Peyer's patch (tissue), 4 donors: ENCODE results near the gene TEDC1. TPM values are rescaled to one million over a fixed set of nuclear protein-coding genes. Genes with fewer than 3 reads are reported as not detected.

Experiments used
- DNase-seq, 3 donors: peaks; one replicate each; pipeline ENCODE4 v3.0.0-alpha.2; 2017 to 2019
- H3K27ac ChIP-seq, 4 donors: fragments of 200-600 bp; sonication (generic); one replicate each; pipeline ENCODE4 v1.5.1; 2016 to 2019
- H3K27me3 ChIP-seq, 2 donors: fragments of 200-600 bp; sonication (generic); one replicate each; pipeline ENCODE4 v1.5.1; 2019
- H3K36me3 ChIP-seq, 3 donors: fragments of 200-600 bp; sonication (generic); one replicate each; pipeline ENCODE4 v1.5.1; 2016 to 2019
- H3K4me1 ChIP-seq, 4 donors: fragments of 200-600 bp; sonication (generic); one replicate each; pipeline ENCODE4 v1.5.1; 2016 to 2019
- H3K4me3 ChIP-seq, 4 donors: fragments of 200-600 bp; sonication (generic); 1 replicate in 3 of 4; 2 replicates in 1 of 4; pipeline ENCODE4 v1.5.1; 2016 to 2019; ENCODE audit warnings: mild to moderate bottlenecking in 1 of 4
- H3K9me3 ChIP-seq, 4 donors: fragments of 200-600 bp; sonication (generic); one replicate each; pipeline ENCODE4 v1.5.1; 2016 to 2019; ENCODE audit warnings: mild to moderate bottlenecking in 1 of 4
- POLR2A ChIP-seq, 2 donors: fragments of 450-650 bp; IDR thresholded peaks; one replicate each; pipeline ENCODE4 v1.5.1; 2017; ENCODE audit warnings: antibody characterized with exemption in 2 of 2, mild to moderate bottlenecking in 2 of 2, moderate library complexity in 2 of 2
- total RNA-seq, 4 donors: library from RNA; depleted of rRNA; stranded (reverse); fragments of >200 nt; gene quantifications; one replicate each; pipeline ENCODE4 v1.1.0, GENCODE V29; 2016
- TF ChIP-seq, protein P1 (sequence below), 6 experiments: fragments of 450-650 bp in 4 of 6; fragments of 200-600 bp in 2 of 6; sonication (generic) in 1 of 6; IDR thresholded peaks; one replicate each; pipeline ENCODE4 v1.5.1; 2017 to 2019; ENCODE audit warnings: antibody characterized with exemption in 6 of 6, mild to moderate bottlenecking in 3 of 6, moderate library complexity in 1 of 6

The TEDC1 gene
- total RNA-seq, 4 donors from 2014 or later = 7.0 to 42.1 (median 15.1) TPM

DNA sequence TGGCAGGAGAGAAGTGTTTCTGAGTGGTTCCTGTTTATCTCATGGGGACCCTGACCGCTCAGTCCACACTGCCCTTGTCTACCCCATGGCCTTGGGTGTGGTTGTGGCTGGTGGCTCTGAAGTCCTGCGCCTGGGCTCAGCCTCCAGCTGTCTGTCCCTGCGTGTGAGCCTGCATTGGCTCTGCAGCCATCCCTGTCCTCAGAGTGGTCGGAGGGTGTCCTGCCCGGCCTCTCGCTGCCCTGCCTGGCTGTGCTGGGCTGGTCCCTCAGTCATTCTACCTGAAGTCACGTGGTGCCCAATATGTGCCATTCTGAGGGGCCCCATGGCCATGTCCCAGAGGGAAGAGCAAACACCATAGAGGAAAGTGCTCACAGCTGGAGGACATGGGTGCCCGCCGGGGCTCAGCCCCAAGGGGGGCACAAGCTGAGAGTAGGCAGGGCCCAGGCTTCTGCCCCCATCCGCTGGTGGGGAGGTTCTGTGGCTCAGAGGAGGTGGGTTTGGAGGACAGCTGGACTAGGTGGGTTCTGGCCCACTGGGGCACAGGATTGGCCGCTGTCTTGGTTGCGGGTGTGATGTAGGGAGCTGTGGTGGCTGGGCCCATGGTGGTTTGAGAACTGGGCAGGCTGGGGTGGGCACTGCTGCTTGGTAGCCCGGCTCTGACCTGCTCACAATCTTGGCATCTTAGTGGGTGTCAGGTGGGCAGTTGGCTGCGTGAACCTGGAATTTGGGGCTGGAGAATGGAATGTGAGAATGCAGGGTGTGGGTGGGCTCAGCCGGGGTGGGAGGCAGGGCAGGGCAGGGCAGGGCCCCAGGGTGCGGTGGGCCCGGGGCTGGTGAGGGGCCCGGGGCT is 11.6 kb downstream of the TEDC1 start:
- Histone ChIP-seq H3K36me3 (peaks cover 0 to 8% (median 0%) of the 10 kb centered on the region in 3 donors), H3K27ac (no peak overlapping the region), H3K9me3 (no peaks in the 10 kb centered on the region), H3K27me3 (no peaks in the 10 kb centered on the region), H3K4me1 (no peaks in the 10 kb centered on the region), H3K4me3 (no peak overlapping the region)
- TF ChIP-seq, protein P1, sequence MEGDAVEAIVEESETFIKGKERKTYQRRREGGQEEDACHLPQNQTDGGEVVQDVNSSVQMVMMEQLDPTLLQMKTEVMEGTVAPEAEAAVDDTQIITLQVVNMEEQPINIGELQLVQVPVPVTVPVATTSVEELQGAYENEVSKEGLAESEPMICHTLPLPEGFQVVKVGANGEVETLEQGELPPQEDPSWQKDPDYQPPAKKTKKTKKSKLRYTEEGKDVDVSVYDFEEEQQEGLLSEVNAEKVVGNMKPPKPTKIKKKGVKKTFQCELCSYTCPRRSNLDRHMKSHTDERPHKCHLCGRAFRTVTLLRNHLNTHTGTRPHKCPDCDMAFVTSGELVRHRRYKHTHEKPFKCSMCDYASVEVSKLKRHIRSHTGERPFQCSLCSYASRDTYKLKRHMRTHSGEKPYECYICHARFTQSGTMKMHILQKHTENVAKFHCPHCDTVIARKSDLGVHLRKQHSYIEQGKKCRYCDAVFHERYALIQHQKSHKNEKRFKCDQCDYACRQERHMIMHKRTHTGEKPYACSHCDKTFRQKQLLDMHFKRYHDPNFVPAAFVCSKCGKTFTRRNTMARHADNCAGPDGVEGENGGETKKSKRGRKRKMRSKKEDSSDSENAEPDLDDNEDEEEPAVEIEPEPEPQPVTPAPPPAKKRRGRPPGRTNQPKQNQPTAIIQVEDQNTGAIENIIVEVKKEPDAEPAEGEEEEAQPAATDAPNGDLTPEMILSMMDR (IDR thresholded peaks at IDR 0.05) = no peak
- TF ChIP-seq POLR2A (IDR thresholded peaks at IDR 0.05) = no peak
- DNase-seq = no peak

GRCh38 chr14:105503296-105503640 is 12.2 kb downstream of the TEDC1 start:
- H3K27me3 ChIP-seq = no peaks in the 10 kb centered on the region
- no peak overlapping the region for H3K4me3 ChIP-seq
- no peak for DNase-seq
- TF ChIP-seq POLR2A (IDR thresholded peaks at IDR 0.05) = no peak
- TF ChIP-seq, protein P1 (IDR thresholded peaks at IDR 0.05) = no peak
- peaks cover 0 to 4% (median 0%) of the 10 kb centered on the region in 3 donors for H3K36me3 ChIP-seq
- H3K9me3 ChIP-seq = no peaks in the 10 kb centered on the region
- no peak overlapping the region for H3K27ac ChIP-seq
- no peaks in the 10 kb centered on the region for H3K4me1 ChIP-seq

DNA sequence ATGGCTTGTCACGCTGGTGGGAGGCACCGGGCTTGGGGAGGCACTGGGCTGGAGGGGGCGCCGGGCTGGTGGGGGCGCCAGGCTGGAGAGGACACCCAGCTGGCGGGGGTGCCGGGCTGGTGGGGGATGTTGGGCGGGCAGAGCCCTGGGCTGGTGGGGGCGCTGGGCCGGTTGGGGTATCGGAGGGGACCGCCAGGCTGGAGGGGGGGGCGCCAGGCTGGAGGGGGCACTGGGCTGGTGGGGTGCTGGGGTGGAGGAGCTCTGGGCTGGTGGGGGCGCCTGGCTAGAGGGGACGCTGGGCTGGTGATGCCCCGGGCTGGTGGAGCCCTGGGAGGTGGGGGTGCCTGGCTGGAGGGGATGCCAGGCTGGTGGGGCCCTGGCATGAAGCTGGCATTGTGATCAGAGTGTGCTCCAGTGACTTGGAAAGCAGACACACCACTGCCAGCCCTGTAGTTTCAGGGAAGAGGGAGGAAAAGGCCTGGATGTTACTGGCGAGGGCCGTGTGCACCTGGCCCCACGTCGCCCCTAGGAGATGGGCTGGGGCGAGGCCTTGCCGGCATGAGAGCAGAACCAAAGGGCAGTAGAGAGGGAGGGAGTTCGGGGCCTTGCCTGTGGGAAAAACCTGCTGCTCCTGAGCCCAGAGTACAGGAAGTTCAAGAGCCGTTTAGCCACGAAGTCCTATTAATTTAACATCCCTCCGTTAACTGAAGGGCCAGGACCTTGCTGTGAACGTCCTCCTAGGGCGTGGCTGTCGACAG is 13.1 kb downstream of the TEDC1 start:
- Histone ChIP-seq H3K9me3 (no peaks in the 10 kb centered on the region), H3K4me1 (no peaks in the 10 kb centered on the region), H3K27me3 (no peaks in the 10 kb centered on the region), H3K4me3 (no peak overlapping the region), H3K27ac (no peak overlapping the region), H3K36me3 (no peaks in the 10 kb centered on the region)
- no peak for DNase-seq
- TF ChIP-seq POLR2A (IDR thresholded peaks at IDR 0.05) = no peak
- TF ChIP-seq, protein P1 (IDR thresholded peaks at IDR 0.05) = no peak

- no peak for DNase-seq
- TF ChIP-seq POLR2A (IDR thresholded peaks at IDR 0.05) = no peak
- TF ChIP-seq, protein P1 (IDR thresholded peaks at IDR 0.05) = no peak
- Histone ChIP-seq H3K4me1 (no peaks in the 10 kb centered on the region), H3K27me3 (no peaks in the 10 kb centered on the region), H3K9me3 (no peaks in the 10 kb centered on the region), H3K36me3 (no peaks in the 10 kb centered on the region), H3K27ac (no peak overlapping the region), H3K4me3 (no peak overlapping the region)
Observed at GRCh38 chr14:105505101-105505500, 14.1 kb downstream of the TEDC1 start.

DNA sequence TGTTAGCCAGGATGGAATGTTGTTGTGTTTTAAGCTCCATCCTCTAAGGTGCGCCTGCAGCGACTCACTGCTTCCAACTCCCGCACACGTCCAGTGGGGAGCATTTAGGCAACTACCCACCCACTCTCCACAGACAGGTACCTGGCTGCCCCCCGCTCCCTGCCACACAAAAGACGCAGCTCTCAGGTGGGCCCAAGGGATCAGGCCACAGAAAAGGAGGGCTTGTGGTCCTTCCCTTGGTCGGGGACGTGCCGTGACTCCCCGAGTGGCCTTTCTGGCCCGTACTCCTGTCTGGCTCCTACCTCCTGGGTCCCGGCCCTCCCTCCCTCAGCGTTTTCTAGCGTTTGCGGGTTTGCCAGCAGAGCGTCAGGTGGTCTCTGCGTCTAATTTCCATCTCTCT is 16.2 kb downstream of the TEDC1 start:
- Histone ChIP-seq H3K27me3 (no peaks in the 10 kb centered on the region), H3K4me3 (no peak overlapping the region), H3K27ac (no peak overlapping the region), H3K36me3 (no peaks in the 10 kb centered on the region), H3K4me1 (no peaks in the 10 kb centered on the region), H3K9me3 (no peaks in the 10 kb centered on the region)
- DNase-seq = no peak
- TF ChIP-seq, protein P1 (IDR thresholded peaks at IDR 0.05) = no peak
- no peak for TF ChIP-seq POLR2A (IDR thresholded peaks at IDR 0.05)
